Activated CD8-positive, alpha-beta memory T cell treated with anti-CD3 and anti-CD28 coated beads, Interleukin-2, amount 10 ng/mL, durations not matched to agents 7 days and 5 days (primary cell): ENCODE data around the gene ERBB4. TPM values are rescaled to one million over a fixed set of nuclear protein-coding genes. Genes with fewer than 3 reads are reported as not detected.

Experiments
- ATAC-seq: fragments of 150-1000 bp; cut with Tn5 transposase; one replicate; pipeline ENCODE4 v1.10.0; 2021; ENCODE audit warnings: moderate library complexity
- CTCF ChIA-PET: fragments of 350-600 bp; sonication (Branson Sonifier 250); formaldehyde crosslinking; loops from one replicate; lab custom pipeline; 2021; ENCODE audit warnings: antibody characterized with exemption; lab: Charles Lee
- DNase-seq: peaks from one replicate; pipeline ENCODE4 v3.0.0-alpha.2; 2020
- H3K27ac Mint-ChIP-seq: one replicate; pipeline ENCODE4 v1.8.0; 2021; ENCODE audit warnings: mild to moderate bottlenecking, mixed read lengths
- H3K27me3 Mint-ChIP-seq: one replicate; pipeline ENCODE4 v1.8.0; 2021; ENCODE audit warnings: mixed read lengths
- H3K36me3 Mint-ChIP-seq: one replicate; pipeline ENCODE4 v1.8.0; 2021; ENCODE audit warnings: mild to moderate bottlenecking, mixed read lengths
- H3K4me1 Mint-ChIP-seq: one replicate; pipeline ENCODE4 v1.8.0; 2021; ENCODE audit warnings: mixed read lengths
- H3K4me3 Mint-ChIP-seq: one replicate; pipeline ENCODE4 v1.8.0; 2021; ENCODE audit warnings: mild to moderate bottlenecking, moderate library complexity, mixed read lengths
- H3K9me3 Mint-ChIP-seq: one replicate; pipeline ENCODE4 v1.8.0; 2022; ENCODE audit warnings: low read depth, mixed read lengths
- total RNA-seq, 2 experiments: library from RNA; stranded (reverse); gene quantifications; one replicate each; pipeline ENCODE4 v1.2.3, GENCODE V29; 2021

The ERBB4 gene
- total RNA-seq, 2 experiments from 2014 or later: not detected

- H3K4me1 Mint-ChIP-seq: no peaks in the 10 kb centered on the region
- CTCF ChIA-PET: no interaction called here
- DNase-seq: no peak
- no peak for ATAC-seq
- no peak overlapping the region for H3K4me3 Mint-ChIP-seq
- H3K36me3 Mint-ChIP-seq: no peaks in the 10 kb centered on the region
- H3K27me3 Mint-ChIP-seq: no peaks in the 10 kb centered on the region
- H3K9me3 Mint-ChIP-seq: peaks cover 6% of the 10 kb centered on the region
- no peak overlapping the region for H3K27ac Mint-ChIP-seq
These were observed 639.9 kb downstream of the ERBB4 start for GRCh38 chr2:211898702-211899101.

- DNase-seq: no peak
- CTCF ChIA-PET: no interaction called here
- Mint-ChIP-seq H3K4me1 (no peaks in the 10 kb centered on the region), H3K27me3 (no peaks in the 10 kb centered on the region), H3K27ac (no peak overlapping the region), H3K9me3 (peaks cover 10% of the 10 kb centered on the region), H3K4me3 (no peak overlapping the region), H3K36me3 (no peaks in the 10 kb centered on the region)
- ATAC-seq: no peak
These were observed 657.2 kb downstream of the ERBB4 start for GRCh38 chr2:211881449-211881848.

DNA sequence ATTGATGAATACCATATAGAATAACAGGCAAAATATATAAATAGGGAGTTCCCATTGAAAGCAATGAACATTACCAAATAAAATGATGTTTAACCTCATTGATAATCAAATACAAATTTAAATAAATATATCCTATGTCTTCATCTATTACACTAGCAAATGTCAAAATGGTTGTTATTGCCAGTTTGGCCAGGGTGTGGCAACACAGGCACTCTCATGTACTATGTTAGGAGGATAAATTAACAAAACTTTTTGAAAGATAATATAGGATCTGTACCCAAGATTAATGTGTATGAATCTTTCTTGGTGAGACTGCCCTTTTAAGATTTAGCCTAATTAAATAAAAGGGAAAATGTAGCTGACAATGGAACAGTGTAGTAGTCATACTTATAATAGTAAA, 659.3 kb downstream of the ERBB4 start:
- Mint-ChIP-seq H3K36me3 (no peaks in the 10 kb centered on the region), H3K4me3 (no peak overlapping the region), H3K9me3 (peaks cover 10% of the 10 kb centered on the region), H3K27me3 (no peaks in the 10 kb centered on the region), H3K27ac (no peak overlapping the region), H3K4me1 (no peaks in the 10 kb centered on the region)
- CTCF ChIA-PET: no interaction called here
- DNase-seq: no peak
- no peak for ATAC-seq

GRCh38 chr2:211877061-211877460, 661.5 kb downstream of the ERBB4 start:
- no peak overlapping the region for H3K27ac Mint-ChIP-seq
- ATAC-seq: no peak
- H3K9me3 Mint-ChIP-seq: peaks cover 4% of the 10 kb centered on the region
- no peaks in the 10 kb centered on the region for H3K36me3 Mint-ChIP-seq
- no peak overlapping the region for H3K4me3 Mint-ChIP-seq
- H3K27me3 Mint-ChIP-seq: no peaks in the 10 kb centered on the region
- CTCF ChIA-PET: no interaction called here
- no peak for DNase-seq
- H3K4me1 Mint-ChIP-seq: no peaks in the 10 kb centered on the region

DNA sequence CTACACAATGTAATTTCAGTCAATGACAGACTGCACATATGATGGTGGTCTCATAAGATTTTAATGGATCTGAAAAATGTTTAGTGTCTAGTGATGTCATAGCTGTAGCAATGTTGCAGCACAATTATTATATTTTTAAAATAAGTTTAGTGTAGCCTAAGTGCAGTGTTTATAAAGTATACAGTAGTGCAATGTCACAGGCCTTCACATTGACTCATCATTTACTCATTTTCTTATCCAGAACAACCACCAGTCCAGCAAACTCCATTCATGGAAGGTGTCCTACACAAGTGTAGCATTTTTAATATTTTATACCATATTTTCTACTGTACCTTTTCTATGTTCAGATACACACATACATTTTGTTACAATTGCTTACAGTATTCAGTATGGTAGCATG, 663.1 kb downstream of the ERBB4 start:
- CTCF ChIA-PET: no interaction called here
- no peak for ATAC-seq
- Mint-ChIP-seq H3K4me3 (no peak overlapping the region), H3K9me3 (peaks cover 4% of the 10 kb centered on the region), H3K4me1 (no peaks in the 10 kb centered on the region), H3K36me3 (no peaks in the 10 kb centered on the region), H3K27me3 (no peaks in the 10 kb centered on the region), H3K27ac (no peak overlapping the region)
- no peak for DNase-seq

DNA sequence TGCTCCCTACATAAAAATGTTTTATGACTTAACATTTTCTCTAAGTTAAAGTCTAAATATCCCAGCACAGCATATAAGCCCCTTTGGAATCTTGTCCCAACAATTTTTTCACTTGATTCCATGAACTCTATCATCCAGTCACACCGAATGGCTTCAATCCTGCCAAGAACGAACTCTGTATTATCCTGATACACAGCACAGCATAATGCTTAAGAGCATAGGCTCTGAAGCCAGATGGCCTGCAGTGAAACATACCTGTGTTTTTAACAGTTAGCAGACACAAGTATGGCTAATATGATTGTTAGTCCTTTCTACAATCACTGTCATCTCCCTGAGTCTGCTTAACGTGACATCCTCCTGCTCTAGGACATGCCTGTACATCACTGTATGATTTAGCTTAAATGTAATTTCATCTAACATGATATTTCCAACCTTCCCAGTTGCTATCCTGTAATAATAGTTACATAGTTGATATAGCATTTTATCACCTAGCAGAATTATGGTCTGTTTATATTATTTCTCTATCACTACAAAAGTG, 669.5 kb downstream of the ERBB4 start:
- no peak overlapping the region for H3K27ac Mint-ChIP-seq
- no peak overlapping the region for H3K4me3 Mint-ChIP-seq
- no peaks in the 10 kb centered on the region for H3K27me3 Mint-ChIP-seq

GRCh38 chr2:211867845-211868451, 670.7 kb downstream of the ERBB4 start:
- H3K27ac Mint-ChIP-seq: no peak overlapping the region
- no peaks in the 10 kb centered on the region for H3K36me3 Mint-ChIP-seq
- no peak overlapping the region for H3K4me3 Mint-ChIP-seq
- H3K4me1 Mint-ChIP-seq: peaks cover 4% of the 10 kb centered on the region
- H3K27me3 Mint-ChIP-seq: no peaks in the 10 kb centered on the region
- CTCF ChIA-PET: no interaction called here
- H3K9me3 Mint-ChIP-seq: peaks cover 2% of the 10 kb centered on the region
- ATAC-seq: no peak
- no peak for DNase-seq

More for the DNA sequence above, 669.5 kb downstream of the ERBB4 start:
- H3K9me3 Mint-ChIP-seq: peaks cover 2% of the 10 kb centered on the region
- CTCF ChIA-PET: no interaction called here
- no peak for ATAC-seq
- no peaks in the 10 kb centered on the region for H3K36me3 Mint-ChIP-seq
- DNase-seq: no peak
- peaks cover 4% of the 10 kb centered on the region for H3K4me1 Mint-ChIP-seq

DNA sequence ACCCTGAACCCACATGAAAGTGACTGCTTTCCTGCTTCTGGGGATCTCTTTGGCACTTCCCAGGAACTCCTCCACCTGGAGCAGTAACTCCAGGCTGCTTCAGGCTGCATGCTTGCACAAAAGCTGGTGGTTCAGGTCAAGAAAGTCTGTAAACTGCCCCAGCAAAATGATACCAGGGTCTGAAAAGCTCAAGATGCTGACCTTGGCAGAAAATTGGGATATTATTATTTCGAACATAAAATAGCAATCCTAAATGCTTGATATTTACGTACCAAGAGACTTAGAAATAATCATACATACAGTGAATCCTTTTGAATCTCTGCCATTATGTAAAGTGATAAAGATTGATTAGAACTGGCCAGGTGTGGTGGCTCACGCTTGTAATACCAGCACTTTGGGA, 674.3 kb downstream of the ERBB4 start:
- H3K27me3 Mint-ChIP-seq: no peaks in the 10 kb centered on the region
- H3K36me3 Mint-ChIP-seq: no peaks in the 10 kb centered on the region
- peaks cover 4% of the 10 kb centered on the region for H3K4me1 Mint-ChIP-seq
- DNase-seq: no peak
- CTCF ChIA-PET: no interaction called here
- no peak overlapping the region for H3K27ac Mint-ChIP-seq
- no peak overlapping the region for H3K4me3 Mint-ChIP-seq
- H3K9me3 Mint-ChIP-seq: peaks cover 2% of the 10 kb centered on the region
- no peak for ATAC-seq

DNA sequence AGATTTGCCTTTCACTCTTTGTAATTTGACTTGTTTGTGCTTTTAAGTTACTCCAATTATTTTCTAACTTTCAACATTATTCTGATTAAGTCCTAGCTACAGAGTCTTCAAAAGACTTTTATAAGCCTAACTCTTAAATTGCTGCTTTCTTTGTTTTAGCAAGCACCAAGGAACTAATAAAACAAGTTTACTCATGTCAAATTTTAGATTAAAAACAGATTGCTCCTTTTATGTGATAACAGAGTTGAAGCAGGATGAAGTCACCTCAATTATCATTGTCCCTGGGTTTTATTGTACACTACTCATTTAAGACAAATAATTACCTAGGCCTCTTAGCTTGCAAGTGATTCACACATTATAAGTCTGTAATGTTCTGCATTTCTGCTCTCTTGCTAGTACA, 678.4 kb downstream of the ERBB4 start:
- Mint-ChIP-seq H3K4me1 (no peaks in the 10 kb centered on the region), H3K4me3 (no peak overlapping the region), H3K9me3 (no peaks in the 10 kb centered on the region), H3K27me3 (no peaks in the 10 kb centered on the region), H3K27ac (no peak overlapping the region), H3K36me3 (no peaks in the 10 kb centered on the region)
- CTCF ChIA-PET: no interaction called here
- DNase-seq (no peak), ATAC-seq (no peak)

DNA sequence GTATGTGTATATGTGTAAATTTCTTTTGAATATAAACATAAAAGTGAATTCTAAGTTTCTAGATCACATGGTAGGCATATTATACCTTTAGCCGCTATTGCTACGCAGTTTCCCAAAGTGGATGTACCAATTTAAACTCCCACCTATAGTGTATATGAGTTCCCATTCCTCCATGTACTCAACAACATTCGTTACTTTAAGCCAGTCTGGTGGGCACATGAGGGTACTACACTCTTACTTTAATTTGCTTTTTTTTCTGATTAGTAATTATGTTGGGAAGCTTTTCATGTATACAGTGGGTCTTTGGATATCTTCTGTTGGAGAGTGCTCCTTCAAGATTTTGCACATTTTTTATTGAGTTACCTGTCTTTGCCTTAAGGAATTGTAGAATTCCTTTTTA, 683.8 kb downstream of the ERBB4 start:
- H3K4me1 Mint-ChIP-seq: no peaks in the 10 kb centered on the region
- no peaks in the 10 kb centered on the region for H3K36me3 Mint-ChIP-seq
- DNase-seq (no peak), ATAC-seq (no peak)
- no peak overlapping the region for H3K27ac Mint-ChIP-seq
- no peaks in the 10 kb centered on the region for H3K27me3 Mint-ChIP-seq
- CTCF ChIA-PET: no interaction called here
- H3K9me3 Mint-ChIP-seq: no peaks in the 10 kb centered on the region
- H3K4me3 Mint-ChIP-seq: no peak overlapping the region

GRCh38 chr2:211846714-211847113, 691.9 kb downstream of the ERBB4 start:
- Mint-ChIP-seq H3K27me3 (no peaks in the 10 kb centered on the region), H3K4me3 (no peak overlapping the region), H3K27ac (no peak overlapping the region), H3K4me1 (no peaks in the 10 kb centered on the region), H3K36me3 (no peaks in the 10 kb centered on the region), H3K9me3 (no peaks in the 10 kb centered on the region)
- ATAC-seq (no peak), DNase-seq (no peak)
- CTCF ChIA-PET: no interaction called here

GRCh38 chr2:211846036-211846400, 692.6 kb downstream of the ERBB4 start:
- H3K27ac Mint-ChIP-seq: no peak overlapping the region
- H3K4me1 Mint-ChIP-seq: no peaks in the 10 kb centered on the region
- CTCF ChIA-PET: no interaction called here

DNA sequence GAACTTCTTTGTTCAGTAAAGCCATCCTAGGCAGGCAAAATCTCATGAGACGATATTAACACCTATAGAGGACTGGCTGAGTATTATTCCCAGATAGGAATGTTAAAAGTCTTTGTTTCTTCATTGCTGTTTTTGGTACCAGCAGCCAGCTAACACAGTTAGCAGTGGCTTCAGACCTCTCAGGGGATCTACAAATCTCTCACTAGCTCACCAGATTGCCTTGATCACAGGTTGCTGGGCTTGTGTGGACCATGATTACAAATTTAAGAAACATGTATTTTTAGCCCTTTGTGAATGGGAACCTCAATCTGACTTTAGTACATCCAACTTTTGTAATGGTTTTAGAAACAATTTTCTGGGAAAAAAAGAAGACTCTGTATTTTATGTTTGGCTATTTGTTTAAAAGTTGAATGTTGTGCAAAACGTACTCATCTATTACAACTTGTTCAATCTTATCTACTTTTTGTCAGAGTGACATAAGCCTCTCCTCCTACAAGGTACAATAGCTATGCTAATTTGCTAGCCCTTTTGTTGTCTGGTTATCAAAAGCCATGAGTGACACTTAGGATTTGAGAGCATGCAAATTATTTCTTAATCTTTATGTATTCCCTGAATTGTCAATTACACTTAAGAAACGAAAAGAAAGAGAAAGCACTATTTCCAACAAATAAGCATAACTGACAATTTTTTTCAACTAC, 693.1 kb downstream of the ERBB4 start:
- ATAC-seq: no peak
- H3K27me3 Mint-ChIP-seq: no peaks in the 10 kb centered on the region
- H3K36me3 Mint-ChIP-seq: no peaks in the 10 kb centered on the region
- H3K27ac Mint-ChIP-seq: no peak overlapping the region
- no peak overlapping the region for H3K4me3 Mint-ChIP-seq
- no peaks in the 10 kb centered on the region for H3K9me3 Mint-ChIP-seq
- DNase-seq: no peak
- CTCF ChIA-PET: no interaction called here
- H3K4me1 Mint-ChIP-seq: no peaks in the 10 kb centered on the region

More at GRCh38 chr2:211846036-211846400, 692.6 kb downstream of the ERBB4 start:
- DNase-seq (no peak), ATAC-seq (no peak)
- Mint-ChIP-seq H3K27me3 (no peaks in the 10 kb centered on the region), H3K4me3 (no peak overlapping the region), H3K36me3 (no peaks in the 10 kb centered on the region), H3K9me3 (no peaks in the 10 kb centered on the region)

GRCh38 chr2:211837706-211838105, 700.9 kb downstream of the ERBB4 start:
- no peak for ATAC-seq
- CTCF ChIA-PET: no interaction called here
- Mint-ChIP-seq H3K27me3 (no peaks in the 10 kb centered on the region), H3K4me1 (no peaks in the 10 kb centered on the region), H3K9me3 (peaks cover 8% of the 10 kb centered on the region), H3K27ac (no peak overlapping the region), H3K4me3 (no peak overlapping the region), H3K36me3 (no peaks in the 10 kb centered on the region)
- DNase-seq: no peak
